Activated T-helper 1 cell treated with anti-CD3 and anti-CD28 coated beads, Interleukin-2, amount 50 U/mL, for 16 hours (primary cell): Measurements from ENCODE around the gene OSBP2.

ENCODE experiments used
- DNase-seq, 2 donors: peaks; one replicate each; pipeline ENCODE4 v3.0.0-alpha.2; 2020; ENCODE audit warnings: low read depth in 1 of 2, low spot score in 1 of 2

The OSBP2 gene

DNA sequence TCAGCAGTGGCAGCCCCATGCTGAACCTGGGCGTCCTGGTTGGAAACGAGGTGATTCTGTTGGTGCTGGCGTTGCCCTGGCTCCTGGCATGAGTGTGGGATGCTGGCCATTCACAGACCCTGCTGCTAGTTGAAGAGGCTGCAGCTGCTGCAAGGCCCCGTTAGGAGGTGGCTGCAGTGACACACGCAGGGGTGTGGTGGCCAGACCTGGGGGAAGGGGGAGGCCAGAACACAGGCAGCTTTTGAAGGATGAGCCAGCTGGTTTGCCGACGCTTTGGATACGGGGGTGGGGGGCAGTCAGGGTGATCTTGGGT lies 196.7 kb downstream of the OSBP2 start:
- no peak for DNase-seq

DNA sequence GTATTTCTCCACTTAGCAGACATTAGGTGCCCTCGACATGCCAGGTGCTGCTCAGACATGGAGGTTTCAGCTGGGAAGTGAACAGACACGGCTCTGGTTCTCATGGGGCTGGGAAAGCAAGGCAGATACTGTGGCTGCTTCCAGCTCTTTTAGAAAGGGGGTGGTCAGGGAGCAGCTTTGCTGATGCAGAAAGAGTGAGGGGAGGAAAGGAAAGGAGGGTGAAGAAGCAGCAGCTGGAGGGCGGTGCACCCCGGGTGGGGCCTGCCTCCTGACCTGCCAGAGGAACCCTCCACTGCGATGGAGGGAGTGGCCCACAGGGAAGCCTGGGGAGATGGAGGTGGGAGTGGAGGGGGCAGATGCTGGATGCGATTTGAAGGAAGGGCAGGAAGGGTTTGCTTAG lies 197.1 kb downstream of the OSBP2 start:
- no peak for DNase-seq

GRCh38 chr22:30892286-30892685 lies 197.6 kb downstream of the OSBP2 start:
- no peak for DNase-seq

DNA sequence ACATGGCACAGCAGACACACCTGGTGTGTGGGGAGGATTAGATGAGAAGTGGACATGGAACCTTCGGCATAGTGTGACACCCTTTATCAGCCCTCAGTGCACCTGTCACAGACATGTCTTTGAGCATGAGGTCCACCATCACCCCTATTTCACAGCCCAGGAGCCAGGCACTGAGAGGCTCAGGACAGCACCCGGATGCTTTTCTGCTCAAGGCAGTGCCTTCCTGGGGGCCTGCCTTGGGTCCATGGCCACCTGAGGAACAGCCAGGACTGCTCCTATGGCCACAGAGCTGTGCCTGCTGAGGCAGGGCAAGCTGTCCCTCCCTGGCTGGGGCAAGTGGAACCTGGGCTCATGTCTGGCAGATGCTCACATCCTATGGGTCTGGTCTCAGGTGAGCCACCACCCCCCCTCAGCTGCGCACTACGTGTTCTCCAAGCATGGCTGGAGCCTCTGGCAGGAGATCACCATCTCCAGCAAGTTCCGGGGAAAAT lies 198.1 kb downstream of the OSBP2 start:
- no peak for DNase-seq

DNA sequence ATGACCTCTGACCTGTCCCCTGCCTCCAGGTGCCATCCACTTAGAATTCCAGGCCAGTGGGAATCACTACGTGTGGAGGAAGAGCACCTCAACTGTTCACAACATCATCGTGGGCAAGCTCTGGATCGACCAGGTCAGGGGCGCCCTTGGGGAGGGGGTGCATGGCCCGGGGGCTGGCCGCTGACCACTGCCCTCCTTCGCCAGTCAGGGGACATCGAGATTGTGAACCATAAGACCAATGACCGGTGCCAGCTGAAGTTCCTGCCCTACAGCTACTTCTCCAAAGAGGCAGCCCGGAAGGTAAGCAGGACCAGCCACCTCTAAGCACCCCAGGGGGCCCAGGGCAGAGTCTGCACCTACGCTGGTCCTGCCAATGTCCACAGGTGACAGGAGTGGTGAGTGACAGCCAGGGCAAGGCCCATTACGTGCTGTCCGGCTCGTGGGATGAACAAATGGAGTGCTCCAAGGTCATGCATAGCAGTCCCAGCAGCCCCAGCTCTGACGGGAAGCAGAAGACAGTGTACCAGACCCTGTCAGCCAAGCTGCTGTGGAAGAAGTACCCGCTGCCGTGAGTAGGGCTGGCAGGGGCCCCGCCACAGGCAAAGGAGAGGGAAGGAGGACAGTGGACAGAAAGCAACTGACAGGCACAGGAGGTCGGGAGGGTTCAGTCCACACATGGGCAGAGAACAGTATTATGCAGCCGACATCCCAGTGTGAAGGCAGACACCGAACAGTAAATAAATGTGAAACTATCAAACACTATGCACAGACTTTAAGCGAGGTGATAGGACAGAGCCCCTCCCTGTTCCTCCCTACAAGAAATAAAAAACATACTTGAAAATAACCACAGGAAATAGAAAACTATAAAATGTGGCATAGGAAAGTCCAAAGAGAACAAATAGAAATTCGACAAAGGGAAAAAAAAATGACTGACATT lies 199.0 kb downstream of the OSBP2 start:
- DNase-seq: no peak

GRCh38 chr22:30894371-30894740 lies 199.7 kb downstream of the OSBP2 start:
- no peak for DNase-seq

GRCh38 chr22:30902496-30903357 lies 208.1 kb downstream of the OSBP2 start:
- no peak for DNase-seq

DNA sequence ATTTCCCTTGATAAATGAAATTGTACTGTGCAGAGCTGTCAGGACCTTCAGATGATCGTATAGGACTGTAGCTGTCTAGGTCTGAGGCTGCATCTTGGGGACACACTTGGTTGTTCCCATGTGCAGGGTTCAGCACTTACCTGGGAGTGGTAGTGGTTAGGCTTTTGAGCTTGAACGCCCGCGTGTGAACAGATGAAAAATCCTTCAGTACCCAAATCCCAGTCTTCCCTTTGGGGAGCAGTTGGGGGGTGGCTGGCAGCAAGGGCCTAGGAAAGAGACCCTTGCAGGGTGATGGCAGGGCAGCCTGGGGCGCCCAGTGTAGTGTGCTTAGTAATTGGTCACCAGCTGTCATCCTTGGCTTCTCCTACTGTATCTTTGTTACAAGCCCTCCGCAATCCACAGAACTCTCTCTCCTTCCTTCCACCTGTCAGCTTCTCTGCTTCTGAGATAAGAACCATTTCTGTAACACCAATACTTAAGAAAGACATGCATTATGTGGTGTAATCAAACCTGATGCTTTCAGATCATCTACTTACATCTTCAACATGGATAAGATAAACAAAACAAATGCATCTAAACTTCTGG lies 209.3 kb downstream of the OSBP2 start:
- no peak for DNase-seq

DNA sequence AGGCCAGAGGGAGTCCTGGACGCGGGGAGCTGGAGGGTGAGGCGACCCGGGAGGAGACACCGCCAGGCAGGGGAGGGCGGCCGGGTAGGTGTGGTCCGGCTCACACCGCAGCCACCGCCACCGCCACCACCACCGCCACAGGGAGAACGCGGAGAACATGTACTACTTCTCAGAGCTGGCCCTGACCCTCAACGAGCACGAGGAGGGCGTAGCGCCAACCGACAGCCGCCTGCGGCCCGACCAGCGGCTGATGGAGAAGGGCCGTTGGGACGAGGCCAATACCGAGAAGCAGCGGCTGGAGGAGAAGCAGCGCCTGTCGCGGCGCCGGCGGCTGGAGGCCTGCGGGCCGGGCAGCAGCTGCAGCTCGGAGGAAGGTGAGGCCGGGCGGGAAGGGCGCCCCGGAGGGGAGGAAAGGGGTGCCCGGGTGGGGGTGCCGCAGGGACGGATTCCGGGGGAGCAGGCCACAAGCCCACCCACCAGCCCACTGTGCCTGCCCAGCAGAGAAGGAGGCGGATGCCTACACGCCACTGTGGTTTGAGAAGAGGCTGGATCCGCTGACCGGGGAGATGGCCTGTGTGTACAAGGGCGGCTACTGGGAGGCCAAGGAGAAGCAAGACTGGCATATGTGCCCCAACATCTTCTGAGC lies 211.1 kb downstream of the OSBP2 start:
- DNase-seq: no peak

GRCh38 chr22:30906411-30906810 lies 211.7 kb downstream of the OSBP2 start:
- DNase-seq: no peak

DNA sequence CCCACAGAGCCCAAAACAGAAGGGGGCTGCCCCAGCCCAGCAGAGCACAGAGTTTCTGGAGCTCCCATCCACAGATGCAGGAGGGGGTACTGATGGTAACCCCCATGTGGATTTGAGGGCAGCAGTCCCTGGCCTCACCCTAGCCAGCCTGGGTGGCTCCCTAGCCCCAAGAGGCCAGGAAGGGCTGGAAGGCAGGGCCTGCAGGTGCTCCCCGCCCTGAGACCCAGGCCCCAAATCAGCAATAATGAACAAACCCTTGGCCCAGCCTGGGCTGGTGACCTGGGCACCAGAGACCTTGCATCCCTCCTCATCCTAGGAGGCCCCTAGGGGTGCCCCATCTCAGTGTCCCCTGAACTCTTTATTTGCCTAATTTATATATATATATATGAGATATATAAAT lies 212.3 kb downstream of the OSBP2 start:
- no peak for DNase-seq

GRCh38 chr22:30908051-30908461 lies 213.4 kb downstream of the OSBP2 start:
- no peak for DNase-seq

GRCh38 chr22:30909306-30909705 lies 214.6 kb downstream of the OSBP2 start:
- no peak for DNase-seq

GRCh38 chr22:30910358-30910757 lies 215.7 kb downstream of the OSBP2 start:
- DNase-seq: no peak

GRCh38 chr22:30918761-30919160 lies 224.1 kb downstream of the OSBP2 start:
- no peak for DNase-seq

DNA sequence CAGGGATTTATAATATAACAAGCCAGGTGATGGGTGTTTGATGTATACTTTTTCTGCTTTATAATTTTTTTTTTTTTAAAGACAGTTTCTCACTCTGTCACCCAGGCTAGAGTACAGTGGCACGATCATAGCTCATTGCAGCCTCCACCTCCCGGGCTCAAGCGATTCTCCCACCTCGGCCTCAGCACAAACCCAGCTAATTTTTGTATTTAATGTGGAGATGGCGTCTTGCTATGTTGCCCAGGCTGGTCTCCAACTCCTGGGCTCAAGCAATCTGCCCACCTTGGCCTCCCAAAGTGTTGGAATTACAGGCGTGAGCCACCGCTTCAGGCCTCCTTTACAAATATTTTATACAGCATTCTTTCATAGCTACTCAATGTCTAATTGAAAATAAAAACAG lies 225.3 kb downstream of the OSBP2 start:
- no peak for DNase-seq

DNA sequence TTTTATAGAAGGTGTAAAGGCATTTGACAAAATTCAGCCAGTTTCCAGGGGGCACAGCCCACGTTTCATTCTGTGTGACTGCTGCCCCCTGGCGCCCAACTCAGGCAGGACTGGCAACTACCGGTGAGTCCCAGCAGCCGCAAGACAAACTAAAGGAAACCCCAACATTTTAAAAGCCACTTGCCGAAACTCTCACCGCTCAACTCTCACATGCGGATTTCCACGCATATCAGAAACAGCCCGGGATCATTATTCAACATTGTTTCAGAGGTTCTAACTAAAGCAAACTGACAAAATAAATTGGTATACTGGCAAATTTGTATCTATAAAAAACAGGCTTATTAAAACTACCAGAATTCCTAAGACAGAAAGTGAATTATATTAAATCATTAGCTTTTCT lies 225.7 kb downstream of the OSBP2 start:
- peak; percentile 66 to 76 for DNase-seq

GRCh38 chr22:30921108-30921507 lies 226.4 kb downstream of the OSBP2 start:
- no peak for DNase-seq

DNA sequence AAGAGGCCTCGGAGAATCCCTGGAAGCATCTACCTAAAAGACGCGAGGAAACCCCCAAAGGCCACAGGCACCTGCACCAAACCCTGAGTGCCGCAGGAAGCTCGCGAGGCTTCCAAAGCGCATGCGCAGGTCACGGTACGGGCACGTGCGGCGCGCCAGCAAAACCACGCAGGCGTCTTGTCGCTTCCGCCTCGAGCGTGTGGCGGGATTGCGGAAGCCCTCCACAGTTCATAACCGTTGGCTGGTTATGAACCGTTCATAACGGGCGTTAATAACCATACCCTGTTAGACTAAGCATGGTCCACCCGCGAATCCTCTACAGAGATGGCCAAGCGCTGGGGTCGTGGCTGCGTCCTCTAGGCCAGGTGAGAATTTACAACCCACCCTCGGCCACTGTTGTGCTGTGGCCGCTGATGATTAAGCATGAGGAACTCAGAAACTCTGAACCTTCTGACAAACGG lies 227.5 kb downstream of the OSBP2 start:
- peak; percentile 52 to 65 for DNase-seq

GRCh38 chr22:30923168-30923900 lies 228.7 kb downstream of the OSBP2 start:
- DNase-seq: no peak
